ENCODE measurements around the gene AKAP9. TPM values are rescaled to one million over a fixed set of nuclear protein-coding genes. Genes with fewer than 3 reads are reported as not detected.
A peak's percentile ranks its signal among the peaks of the same experiment; 100 is the strongest.

Gene AKAP9
- total RNA-seq, 6 experiments from 2014 or later: 30.9 to 63.7 (median 40.5) TPM

DNA sequence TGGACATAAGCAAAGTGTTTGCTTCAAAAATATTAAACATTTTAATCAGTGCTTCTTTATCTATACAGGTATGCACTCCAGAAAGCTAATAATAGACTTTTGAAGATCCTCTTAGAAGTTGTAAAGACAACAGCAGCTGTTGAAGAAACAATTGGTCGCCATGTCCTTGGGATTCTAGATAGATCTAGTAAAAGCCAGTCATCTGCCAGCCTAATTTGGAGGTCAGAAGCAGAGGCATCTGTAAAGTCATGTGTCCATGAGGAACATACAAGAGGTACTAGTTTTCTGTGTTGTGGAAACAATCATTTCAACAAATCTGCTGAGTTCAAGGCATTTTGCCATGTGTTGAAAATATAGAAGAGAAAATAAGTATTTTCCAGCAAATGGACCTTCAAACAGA lies 104.3 kb downstream of the AKAP9 start:
- intact Hi-C loops (cut with DNase I): no loop called here
- DNase-seq (no peak), ATAC-seq (no peak)
- Histone ChIP-seq H3K27me3 (no peaks in the 10 kb centered on the region), H3K9me3 (no peaks in the 10 kb centered on the region), H3K4me1 (peaks cover 0 to 18% (median 4%) of the 10 kb centered on the region in 4 donors), H3K27ac (peak overlapping the region in 1 of 3 donors; percentile 66), H3K36me3 (peaks cover 0 to 14% (median 2%) of the 10 kb centered on the region in 4 donors), H3K4me3 (peak overlapping the region in 1 of 3 donors; percentile 42)
- WGBS (ENCODE audit: insufficient coverage, low coverage, low lambda C conversion rate, missing lambda C conversion rate): 100% methylated on average over 1 of the region's 1 CpG
- TF ChIP-seq POLR2A (IDR thresholded peaks at IDR 0.05): no peak
- TF ChIP-seq, protein P1, sequence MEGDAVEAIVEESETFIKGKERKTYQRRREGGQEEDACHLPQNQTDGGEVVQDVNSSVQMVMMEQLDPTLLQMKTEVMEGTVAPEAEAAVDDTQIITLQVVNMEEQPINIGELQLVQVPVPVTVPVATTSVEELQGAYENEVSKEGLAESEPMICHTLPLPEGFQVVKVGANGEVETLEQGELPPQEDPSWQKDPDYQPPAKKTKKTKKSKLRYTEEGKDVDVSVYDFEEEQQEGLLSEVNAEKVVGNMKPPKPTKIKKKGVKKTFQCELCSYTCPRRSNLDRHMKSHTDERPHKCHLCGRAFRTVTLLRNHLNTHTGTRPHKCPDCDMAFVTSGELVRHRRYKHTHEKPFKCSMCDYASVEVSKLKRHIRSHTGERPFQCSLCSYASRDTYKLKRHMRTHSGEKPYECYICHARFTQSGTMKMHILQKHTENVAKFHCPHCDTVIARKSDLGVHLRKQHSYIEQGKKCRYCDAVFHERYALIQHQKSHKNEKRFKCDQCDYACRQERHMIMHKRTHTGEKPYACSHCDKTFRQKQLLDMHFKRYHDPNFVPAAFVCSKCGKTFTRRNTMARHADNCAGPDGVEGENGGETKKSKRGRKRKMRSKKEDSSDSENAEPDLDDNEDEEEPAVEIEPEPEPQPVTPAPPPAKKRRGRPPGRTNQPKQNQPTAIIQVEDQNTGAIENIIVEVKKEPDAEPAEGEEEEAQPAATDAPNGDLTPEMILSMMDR (IDR thresholded peaks at IDR 0.05): no peak

DNA sequence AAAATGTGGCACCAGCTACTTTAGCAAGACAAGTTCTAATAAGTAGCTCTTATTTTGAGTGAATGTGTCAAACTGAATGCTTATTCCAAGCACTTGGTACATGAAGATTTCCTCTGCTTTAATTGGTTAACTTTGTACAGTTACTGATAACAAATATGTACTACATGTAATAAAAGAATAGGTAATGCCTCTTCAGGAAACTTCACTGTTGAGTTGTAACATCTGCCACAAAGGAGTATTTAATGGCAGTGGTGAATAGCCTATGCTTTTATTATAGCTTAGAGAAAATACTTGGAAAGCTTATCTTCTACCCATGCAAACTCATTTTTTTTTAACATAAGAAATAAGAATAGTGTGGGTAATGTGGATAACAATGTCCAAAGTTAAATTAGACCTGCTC lies 111.0 kb downstream of the AKAP9 start:
- ATAC-seq (no peak), DNase-seq (no peak)
- H3K4me3 ChIP-seq: no peak overlapping the region
- no peaks in the 10 kb centered on the region for H3K9me3 ChIP-seq
- no peak for TF ChIP-seq POLR2A (IDR thresholded peaks at IDR 0.05)
- no peaks in the 10 kb centered on the region for H3K27me3 ChIP-seq
- H3K4me1 ChIP-seq: peaks cover 0 to 14% (median 1%) of the 10 kb centered on the region in 4 donors
- H3K27ac ChIP-seq: no peak overlapping the region
- H3K36me3 ChIP-seq: peaks cover 0 to 15% (median 7%) of the 10 kb centered on the region in 4 donors
- intact Hi-C loops (cut with DNase I): no loop called here

DNA sequence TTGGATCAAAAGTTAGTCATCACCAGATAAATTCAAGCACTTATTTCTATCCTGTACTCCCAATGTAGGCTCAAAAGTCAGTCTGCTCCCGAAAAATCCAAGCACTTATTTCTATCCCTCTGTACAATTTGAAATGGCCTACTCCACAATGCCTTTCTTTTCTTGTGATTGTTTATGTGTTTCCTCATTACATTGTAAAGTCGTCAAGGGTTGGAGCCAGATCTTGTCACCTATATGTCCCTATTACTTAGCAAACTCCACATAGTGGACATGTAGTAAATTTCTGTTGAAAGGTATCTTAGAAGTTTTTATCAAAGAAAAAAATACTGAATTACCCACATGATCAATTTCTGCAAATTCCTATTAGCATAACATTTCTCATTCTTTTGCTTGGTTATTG lies 111.5 kb downstream of the AKAP9 start:
- intact Hi-C loops (cut with DNase I): no loop called here
- ATAC-seq (no peak), DNase-seq (no peak)
- 46% methylated on average over 2 of the region's 2 CpGs for WGBS (ENCODE audit: insufficient coverage, low coverage, low lambda C conversion rate, missing lambda C conversion rate)
- no peak for TF ChIP-seq POLR2A (IDR thresholded peaks at IDR 0.05)
- TF ChIP-seq, protein P1 (IDR thresholded peaks at IDR 0.05): no peak
- Histone ChIP-seq H3K4me1 (peaks cover 0 to 19% (median 1%) of the 10 kb centered on the region in 4 donors), H3K27me3 (no peaks in the 10 kb centered on the region), H3K36me3 (peaks cover 0 to 13% (median 5%) of the 10 kb centered on the region in 4 donors), H3K9me3 (no peaks in the 10 kb centered on the region), H3K27ac (no peak overlapping the region), H3K4me3 (no peak overlapping the region)

DNA sequence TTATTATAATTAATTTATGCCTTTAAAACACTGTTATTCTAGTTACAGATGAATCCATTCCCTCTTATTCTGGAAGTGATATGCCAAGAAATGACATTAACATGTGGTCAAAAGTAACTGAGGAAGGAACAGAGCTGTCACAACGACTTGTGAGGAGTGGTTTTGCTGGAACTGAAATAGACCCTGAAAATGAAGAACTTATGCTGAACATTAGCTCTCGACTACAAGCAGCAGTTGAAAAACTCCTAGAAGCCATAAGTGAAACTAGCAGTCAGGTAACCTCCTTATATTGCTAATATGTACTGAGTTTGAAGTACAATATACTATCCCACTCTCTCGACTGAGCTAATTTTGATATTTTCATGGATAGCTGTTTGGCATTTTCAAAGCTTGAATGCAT lies 112.0 kb downstream of the AKAP9 start:
- intact Hi-C loops (cut with DNase I): no loop called here
- H3K9me3 ChIP-seq: no peaks in the 10 kb centered on the region
- H3K36me3 ChIP-seq: peaks cover 0 to 10% (median 4%) of the 10 kb centered on the region in 4 donors
- no peak overlapping the region for H3K4me3 ChIP-seq
- 68% methylated on average over 3 of the region's 3 CpGs for WGBS (ENCODE audit: insufficient coverage, low coverage, low lambda C conversion rate, missing lambda C conversion rate)
- TF ChIP-seq POLR2A (IDR thresholded peaks at IDR 0.05): no peak
- TF ChIP-seq, protein P1 (IDR thresholded peaks at IDR 0.05): no peak
- DNase-seq (no peak), ATAC-seq (peak in 1 of 4 donors; percentile 13)
- no peaks in the 10 kb centered on the region for H3K27me3 ChIP-seq
- peaks cover 0 to 24% (median 1%) of the 10 kb centered on the region in 4 donors for H3K4me1 ChIP-seq
- H3K27ac ChIP-seq: no peak overlapping the region

DNA sequence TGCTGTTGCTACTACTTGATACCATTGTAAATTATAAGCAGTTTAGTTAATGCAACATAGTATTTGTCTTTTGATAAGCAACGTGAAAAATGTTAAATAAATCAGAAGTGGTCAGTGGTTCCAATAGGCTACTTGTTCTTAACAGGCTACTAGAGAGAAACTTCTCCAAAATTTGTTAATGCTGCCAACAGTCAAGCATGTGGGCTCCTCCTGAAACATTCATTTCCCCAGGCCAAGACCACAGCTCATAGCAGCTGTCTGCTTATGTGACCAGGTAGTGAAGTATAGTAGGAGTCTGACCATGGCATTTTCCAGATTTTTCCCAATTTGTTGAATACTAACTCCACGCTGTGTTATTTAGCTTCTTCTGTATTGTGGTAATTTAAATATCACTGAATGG lies 112.7 kb downstream of the AKAP9 start:
- Histone ChIP-seq H3K4me1 (peaks cover 0 to 30% (median 1%) of the 10 kb centered on the region in 4 donors), H3K9me3 (no peaks in the 10 kb centered on the region), H3K36me3 (peaks cover 0 to 10% (median 4%) of the 10 kb centered on the region in 4 donors), H3K4me3 (no peak overlapping the region), H3K27ac (no peak overlapping the region), H3K27me3 (no peaks in the 10 kb centered on the region)
- intact Hi-C loops (cut with DNase I): no loop called here
- no peak for TF ChIP-seq POLR2A (IDR thresholded peaks at IDR 0.05)
- TF ChIP-seq, protein P1 (IDR thresholded peaks at IDR 0.05): no peak
- 61% methylated on average over 2 of the region's 2 CpGs for WGBS (ENCODE audit: insufficient coverage, low coverage, low lambda C conversion rate, missing lambda C conversion rate)
- ATAC-seq: no peak
- no peak for DNase-seq
